Suprapubic skin (tissue), 4 donors: ENCODE data around the gene HSPB9.

Experiments used
- CTCF ChIP-seq, 2 donors: fragments of 200-600 bp in 1 of 2; fragments of 450-650 bp in 1 of 2; sonication (generic) in 1 of 2; IDR thresholded peaks; one replicate each; pipeline ENCODE4 v1.5.1; 2016 to 2019; ENCODE audit warnings: antibody characterized with exemption in 2 of 2, mild to moderate bottlenecking in 1 of 2, moderate library complexity in 1 of 2
- EP300 ChIP-seq: sonication (generic); formaldehyde crosslinking; IDR thresholded peaks from one replicate; pipeline ENCODE4 v1.6.1; 2017; ENCODE audit warnings: antibody characterized with exemption
- POLR2A ChIP-seq, 2 donors: fragments of 450-650 bp; IDR thresholded peaks; one replicate each; pipeline ENCODE4 v1.6.1; 2017; ENCODE audit warnings: antibody characterized with exemption in 2 of 2, mild to moderate bottlenecking in 2 of 2, moderate library complexity in 2 of 2
- POLR2AphosphoS5 ChIP-seq, 3 donors: sonication (generic); formaldehyde crosslinking; IDR thresholded peaks; one replicate each; pipeline ENCODE4 v1.6.1; 2017; ENCODE audit warnings: antibody characterized with exemption in 3 of 3

- TF ChIP-seq CTCF (IDR thresholded peaks at IDR 0.05) (no peak), POLR2A (IDR thresholded peaks at IDR 0.05) (no peak), EP300 (no peak), POLR2AphosphoS5 (IDR thresholded peaks at IDR 0.05) (no peak)
These were observed 10.6 kb upstream of the HSPB9 start for GRCh38 chr17:42111871-42112551.
